ENCODE measurements around the gene UGT1A5. TPM values are rescaled to one million over a fixed set of nuclear protein-coding genes. Genes with fewer than 3 reads are reported as not detected.

The UGT1A5 gene
- total RNA-seq (not detected), polyA plus RNA-seq (ENCODE audit: insufficient read length in 2 of 2) (not detected)
- long read RNA-seq, donor 1, result 0 reads
- long read RNA-seq, donor 2, result 0 reads
- long read RNA-seq, donor 3, result 0 reads
- long read RNA-seq, donor 4, result 0 reads

DNA sequence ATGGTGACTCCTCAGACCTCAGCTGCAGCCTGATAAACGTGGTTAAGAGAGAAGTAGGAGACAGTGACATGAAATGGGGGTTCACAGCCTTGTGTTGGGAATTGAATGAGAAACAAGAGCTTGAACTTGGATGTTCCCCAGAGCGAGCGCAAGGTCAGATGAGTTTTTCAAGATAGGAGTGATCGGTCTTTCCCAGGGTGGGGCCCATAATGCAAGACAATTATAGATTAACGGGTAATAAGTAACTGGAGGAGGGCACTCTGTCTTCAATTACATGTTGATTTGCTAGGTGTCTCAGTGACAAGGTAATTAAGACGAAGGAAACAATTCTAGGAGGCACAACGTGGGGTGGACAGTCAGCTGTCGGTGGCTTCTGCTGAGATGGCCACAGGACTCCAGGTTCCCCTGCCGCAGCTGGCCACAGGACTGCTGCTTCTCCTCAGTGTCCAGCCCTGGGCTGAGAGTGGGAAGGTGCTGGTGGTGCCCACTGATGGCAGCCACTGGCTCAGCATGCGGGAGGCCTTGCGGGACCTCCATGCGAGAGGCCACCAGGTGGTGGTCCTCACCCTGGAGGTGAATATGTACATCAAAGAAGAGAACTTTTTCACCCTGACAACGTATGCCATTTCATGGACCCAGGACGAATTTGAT, at the start of gene UGT1A5:
TSS of gene UGT1A5 (plus strand) at position 297 of the 651 bp plus-strand sequence. CDS start at position 382, 85 bp downstream.
- Histone ChIP-seq H3K9me3 (ENCODE audit: control insufficient read depth, insufficient read depth, low read length) (no peaks in the 10 kb centered on the region), H3K27me3 (ENCODE audit: control insufficient read depth, insufficient read depth, low read length) (no peaks in the 10 kb centered on the region), H3K36me3 (ENCODE audit: control insufficient read depth, insufficient read depth, low read length) (no peaks in the 10 kb centered on the region), H3K27ac (ENCODE audit: low read depth, low read length) (no peak within 1 kb of the TSS), H3K4me3 (ENCODE audit: low read depth, low read length) (no peak within 1 kb of the TSS), H3K4me1 (ENCODE audit: control insufficient read depth, insufficient read depth, low read length) (no peaks in the 10 kb centered on the region)
- WGBS (ENCODE audit: insufficient coverage), result 85% methylated on average over 10 of the region's 14 CpGs
- DNase-seq (ENCODE audit: low read depth in 4 of 6, low spot score in 6 of 6), result no peak

DNA sequence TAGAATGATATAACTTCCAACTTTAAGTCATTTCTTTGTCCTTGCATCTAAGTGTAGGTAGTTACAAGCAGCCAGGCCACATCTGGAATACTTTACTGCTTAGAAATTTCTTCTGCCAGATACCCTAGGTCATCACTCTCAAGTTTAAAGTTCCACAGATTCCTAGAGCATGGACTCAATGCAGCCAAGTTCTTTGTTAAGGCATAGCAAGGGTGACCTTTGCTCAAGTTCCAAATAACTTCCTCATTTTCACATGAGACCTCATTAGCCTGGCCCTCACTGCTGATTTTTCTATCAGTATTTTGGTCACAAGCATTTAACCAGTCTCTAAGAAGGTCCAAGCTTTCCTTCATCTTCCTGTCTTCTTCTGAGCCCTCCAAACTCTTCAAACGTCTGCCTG, 48.8 kb upstream of the UGT1A5 start:
- H3K27me3 ChIP-seq (ENCODE audit: control insufficient read depth, insufficient read depth, low read length), result no peaks in the 10 kb centered on the region
- H3K4me1 ChIP-seq (ENCODE audit: control insufficient read depth, insufficient read depth, low read length), result no peaks in the 10 kb centered on the region
- H3K4me3 ChIP-seq (ENCODE audit: low read depth, low read length), result no peak overlapping the region
- no peak for DNase-seq (ENCODE audit: low read depth in 4 of 6, low spot score in 6 of 6)
- no peaks in the 10 kb centered on the region for H3K36me3 ChIP-seq (ENCODE audit: control insufficient read depth, insufficient read depth, low read length)
- 86% methylated on average over 1 of the region's 1 CpG for WGBS (ENCODE audit: insufficient coverage)
- no peaks in the 10 kb centered on the region for H3K9me3 ChIP-seq (ENCODE audit: control insufficient read depth, insufficient read depth, low read length)
- H3K27ac ChIP-seq (ENCODE audit: low read depth, low read length), result no peak overlapping the region

DNA sequence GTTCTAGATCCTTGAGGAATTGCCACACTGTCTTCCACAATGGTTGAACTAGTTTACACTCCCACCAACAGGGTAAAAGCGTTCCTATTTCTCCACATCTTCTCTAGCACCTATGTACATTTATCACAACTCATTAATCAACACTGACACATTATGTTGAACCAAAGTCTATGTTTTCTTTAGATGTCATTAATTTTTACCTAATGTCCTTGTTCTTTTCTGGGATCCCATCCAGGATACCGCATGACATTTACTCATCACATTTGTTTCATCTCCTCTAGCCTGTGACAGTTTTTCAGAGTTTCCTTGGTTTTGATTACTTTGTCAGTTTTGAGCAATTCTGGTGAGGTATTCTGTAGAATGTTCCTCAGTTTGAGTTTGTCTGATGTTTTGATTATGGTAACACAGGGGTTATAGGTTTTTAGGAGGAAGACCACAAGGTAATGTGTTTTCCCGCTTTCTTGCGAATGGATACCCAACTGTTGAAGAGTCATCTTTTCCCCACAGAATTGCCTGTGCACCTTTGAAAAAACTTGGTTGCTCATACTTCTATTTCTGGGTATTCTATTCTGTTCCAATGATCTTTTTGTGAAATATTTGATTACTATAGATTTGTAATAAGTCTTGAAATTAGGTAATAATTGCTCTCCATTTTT, 44.0 kb upstream of the UGT1A5 start:
- H3K9me3 ChIP-seq (ENCODE audit: control insufficient read depth, insufficient read depth, low read length), result no peaks in the 10 kb centered on the region
- H3K27ac ChIP-seq (ENCODE audit: low read depth, low read length), result no peak overlapping the region
- WGBS (ENCODE audit: insufficient coverage), result 80% methylated on average over 1 of the region's 4 CpGs
- H3K27me3 ChIP-seq (ENCODE audit: control insufficient read depth, insufficient read depth, low read length), result no peaks in the 10 kb centered on the region
- no peak for DNase-seq (ENCODE audit: low read depth in 4 of 6, low spot score in 6 of 6)
- H3K4me3 ChIP-seq (ENCODE audit: low read depth, low read length), result no peak overlapping the region
- H3K4me1 ChIP-seq (ENCODE audit: control insufficient read depth, insufficient read depth, low read length), result no peaks in the 10 kb centered on the region
- no peaks in the 10 kb centered on the region for H3K36me3 ChIP-seq (ENCODE audit: control insufficient read depth, insufficient read depth, low read length)

DNA sequence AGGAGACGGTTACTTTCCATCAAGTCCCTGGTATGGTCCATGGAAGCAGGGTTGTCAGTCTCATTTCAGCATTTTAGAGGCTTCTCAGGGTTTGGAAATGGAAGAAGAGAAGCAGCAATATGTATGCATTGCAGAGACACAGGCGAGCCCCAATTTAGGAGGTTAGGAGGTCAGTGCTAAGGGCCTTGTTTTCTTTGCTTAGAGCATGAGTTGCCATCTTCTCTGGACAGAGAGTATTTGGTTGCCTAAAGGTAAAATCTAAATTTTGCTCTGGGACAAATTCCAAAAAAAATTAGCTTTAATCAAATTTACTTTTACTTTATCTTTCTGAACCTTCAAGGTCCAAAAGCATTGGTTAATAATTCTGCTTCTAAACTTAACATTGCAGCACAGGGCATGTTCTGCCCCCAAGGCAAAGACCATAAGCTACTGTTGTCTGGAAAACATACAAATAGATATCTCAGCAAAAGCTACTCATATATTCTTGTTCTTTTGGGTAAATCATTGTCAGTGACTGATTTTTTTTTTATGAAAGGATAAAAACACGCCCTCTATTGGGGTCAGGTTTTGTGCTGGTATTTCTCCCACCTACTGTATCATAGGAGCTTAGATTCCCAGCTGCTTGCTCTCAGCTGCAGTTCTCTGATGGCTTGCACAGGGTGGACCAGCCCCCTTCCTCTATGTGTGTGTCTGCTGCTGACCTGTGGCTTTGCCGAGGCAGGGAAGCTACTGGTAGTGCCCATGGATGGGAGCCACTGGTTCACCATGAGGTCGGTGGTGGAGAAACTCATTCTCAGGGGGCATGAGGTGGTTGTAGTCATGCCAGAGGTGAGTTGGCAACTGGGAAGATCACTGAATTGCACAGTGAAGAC, 41.2 kb upstream of the UGT1A5 start, which contains the start of gene UGT1A9:
TSS of gene UGT1A9 (plus strand) at position 609 of the 872 bp plus-strand sequence. CDS start at position 646, 37 bp downstream.
- Histone ChIP-seq H3K27ac (ENCODE audit: low read depth, low read length) (no peak within 1 kb of the TSS), H3K27me3 (ENCODE audit: control insufficient read depth, insufficient read depth, low read length) (no peaks in the 10 kb centered on the region), H3K9me3 (ENCODE audit: control insufficient read depth, insufficient read depth, low read length) (no peaks in the 10 kb centered on the region), H3K4me3 (ENCODE audit: low read depth, low read length) (no peak within 1 kb of the TSS), H3K36me3 (ENCODE audit: control insufficient read depth, insufficient read depth, low read length) (no peaks in the 10 kb centered on the region), H3K4me1 (ENCODE audit: control insufficient read depth, insufficient read depth, low read length) (no peaks in the 10 kb centered on the region)
- no peak for DNase-seq (ENCODE audit: low read depth in 4 of 6, low spot score in 6 of 6)
- 89% methylated on average over 4 of the region's 5 CpGs for WGBS (ENCODE audit: insufficient coverage)

DNA sequence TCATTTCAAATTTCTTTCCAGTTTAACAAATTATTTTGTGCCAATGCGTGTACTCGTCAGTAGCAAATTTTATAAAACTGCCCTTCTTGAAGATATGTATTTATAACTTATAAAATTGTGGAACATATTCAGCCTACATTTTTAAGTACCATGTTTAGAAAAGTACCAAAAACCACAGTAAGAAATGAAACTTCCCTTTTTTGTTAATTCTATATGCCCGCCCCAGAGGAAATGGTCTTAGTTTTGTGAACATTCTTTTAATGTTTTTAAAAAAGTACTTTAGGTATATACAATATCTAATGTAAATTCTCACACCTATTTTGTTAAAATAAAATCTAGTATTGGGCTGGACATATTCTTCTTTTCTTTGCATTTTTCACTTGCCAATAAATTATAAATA, 39.8 kb upstream of the UGT1A5 start:
- Histone ChIP-seq H3K36me3 (ENCODE audit: control insufficient read depth, insufficient read depth, low read length) (no peaks in the 10 kb centered on the region), H3K4me1 (ENCODE audit: control insufficient read depth, insufficient read depth, low read length) (no peaks in the 10 kb centered on the region), H3K9me3 (ENCODE audit: control insufficient read depth, insufficient read depth, low read length) (no peaks in the 10 kb centered on the region), H3K27ac (ENCODE audit: low read depth, low read length) (no peak overlapping the region), H3K4me3 (ENCODE audit: low read depth, low read length) (no peak overlapping the region), H3K27me3 (ENCODE audit: control insufficient read depth, insufficient read depth, low read length) (no peaks in the 10 kb centered on the region)
- no CpG with 5 or more reads among the region's 3 CpGs for WGBS (ENCODE audit: insufficient coverage)
- DNase-seq (ENCODE audit: low read depth in 4 of 6, low spot score in 6 of 6), result no peak

DNA sequence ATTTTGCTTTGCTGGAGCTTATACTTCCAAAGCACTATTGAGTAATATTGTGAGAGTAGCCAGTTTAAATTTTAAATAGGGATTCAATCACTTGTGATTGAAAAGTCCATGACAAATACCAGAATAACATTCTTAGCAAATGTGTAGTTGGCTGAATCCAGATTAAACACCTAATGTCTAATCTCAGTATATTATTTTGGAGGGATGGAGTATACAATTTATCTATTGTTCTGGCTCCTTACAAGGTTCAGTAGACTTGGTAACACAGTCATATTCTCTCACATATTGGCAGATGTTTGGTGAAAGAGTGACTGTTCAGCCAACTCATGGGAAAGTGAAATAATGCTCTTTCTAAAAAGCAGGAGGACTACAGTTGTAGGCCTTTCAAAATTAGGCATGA, 38.8 kb upstream of the UGT1A5 start:
- no peaks in the 10 kb centered on the region for H3K4me1 ChIP-seq (ENCODE audit: control insufficient read depth, insufficient read depth, low read length)
- no peaks in the 10 kb centered on the region for H3K27me3 ChIP-seq (ENCODE audit: control insufficient read depth, insufficient read depth, low read length)
- no peak overlapping the region for H3K4me3 ChIP-seq (ENCODE audit: low read depth, low read length)
- no peak overlapping the region for H3K27ac ChIP-seq (ENCODE audit: low read depth, low read length)
- no peaks in the 10 kb centered on the region for H3K9me3 ChIP-seq (ENCODE audit: control insufficient read depth, insufficient read depth, low read length)
- no peak for DNase-seq (ENCODE audit: low read depth in 4 of 6, low spot score in 6 of 6)
- no peaks in the 10 kb centered on the region for H3K36me3 ChIP-seq (ENCODE audit: control insufficient read depth, insufficient read depth, low read length)

DNA sequence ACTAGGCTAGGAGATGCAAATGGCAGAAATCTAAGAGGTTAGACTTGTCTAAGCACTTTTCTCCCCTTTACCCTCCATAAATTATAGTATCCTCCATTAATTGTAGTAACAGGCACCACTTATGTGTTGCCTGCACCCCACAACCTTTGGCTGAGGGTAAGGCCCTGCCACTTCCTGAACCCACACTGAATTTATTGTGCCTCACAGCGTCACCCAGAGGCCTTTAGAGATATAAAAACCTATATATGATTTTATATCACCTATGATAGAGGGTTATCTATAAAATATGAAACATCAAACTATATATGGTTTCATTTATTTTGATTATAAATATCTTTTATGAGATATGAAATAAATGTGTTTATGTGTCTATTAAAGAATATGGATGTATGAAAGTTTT, 38.4 kb upstream of the UGT1A5 start:
- WGBS (ENCODE audit: insufficient coverage), result no CpG with 5 or more reads among the region's 1 CpG
- H3K4me3 ChIP-seq (ENCODE audit: low read depth, low read length), result no peak overlapping the region
- no peaks in the 10 kb centered on the region for H3K9me3 ChIP-seq (ENCODE audit: control insufficient read depth, insufficient read depth, low read length)
- H3K36me3 ChIP-seq (ENCODE audit: control insufficient read depth, insufficient read depth, low read length), result no peaks in the 10 kb centered on the region
- DNase-seq (ENCODE audit: low read depth in 4 of 6, low spot score in 6 of 6), result no peak
- H3K27me3 ChIP-seq (ENCODE audit: control insufficient read depth, insufficient read depth, low read length), result no peaks in the 10 kb centered on the region
- H3K27ac ChIP-seq (ENCODE audit: low read depth, low read length), result no peak overlapping the region
- no peaks in the 10 kb centered on the region for H3K4me1 ChIP-seq (ENCODE audit: control insufficient read depth, insufficient read depth, low read length)

DNA sequence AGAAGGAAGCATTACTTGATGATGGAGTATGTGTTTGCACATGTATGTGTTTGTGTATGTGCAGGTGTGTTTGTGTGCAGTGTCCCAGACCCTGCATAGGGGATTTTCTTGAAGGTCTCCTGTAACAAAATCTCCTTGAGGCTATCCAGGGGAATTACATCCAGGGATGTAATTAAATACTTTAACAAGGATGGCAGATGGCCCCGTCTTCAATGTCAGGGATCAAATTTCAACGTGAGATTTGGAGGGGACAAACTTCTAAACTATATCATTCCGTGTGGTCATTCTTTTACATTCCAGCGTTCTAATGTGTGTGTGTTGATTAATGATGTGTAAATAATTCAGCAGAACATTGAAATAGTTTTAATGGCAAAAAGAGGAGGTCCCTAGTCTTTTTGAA, 37.7 kb upstream of the UGT1A5 start:
- H3K9me3 ChIP-seq (ENCODE audit: control insufficient read depth, insufficient read depth, low read length), result no peaks in the 10 kb centered on the region
- no peaks in the 10 kb centered on the region for H3K27me3 ChIP-seq (ENCODE audit: control insufficient read depth, insufficient read depth, low read length)
- H3K4me1 ChIP-seq (ENCODE audit: control insufficient read depth, insufficient read depth, low read length), result no peaks in the 10 kb centered on the region
- no peak overlapping the region for H3K27ac ChIP-seq (ENCODE audit: low read depth, low read length)
- no peaks in the 10 kb centered on the region for H3K36me3 ChIP-seq (ENCODE audit: control insufficient read depth, insufficient read depth, low read length)
- no peak overlapping the region for H3K4me3 ChIP-seq (ENCODE audit: low read depth, low read length)
- no CpG with 5 or more reads among the region's 4 CpGs for WGBS (ENCODE audit: insufficient coverage)
- no peak for DNase-seq (ENCODE audit: low read depth in 4 of 6, low spot score in 6 of 6)

DNA sequence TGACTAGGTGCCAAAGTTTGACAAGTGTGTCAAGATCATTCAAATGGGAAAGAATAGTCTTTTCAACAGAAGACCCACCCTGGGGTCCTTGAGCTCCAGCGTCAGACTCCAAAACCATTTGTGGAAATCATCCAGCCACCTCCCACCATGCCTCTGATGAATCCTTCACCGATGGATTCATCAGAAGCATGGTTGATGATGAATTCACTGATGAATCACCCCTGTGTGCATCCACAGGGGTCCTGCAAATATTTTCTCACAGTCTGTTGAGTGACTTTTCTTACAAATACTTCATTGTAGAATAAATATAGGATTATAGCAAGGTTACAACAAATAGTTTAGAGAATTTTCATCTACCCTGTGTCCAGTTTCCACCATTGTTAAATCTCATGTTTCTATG, 36.7 kb upstream of the UGT1A5 start:
- Histone ChIP-seq H3K4me3 (ENCODE audit: low read depth, low read length) (no peak overlapping the region), H3K9me3 (ENCODE audit: control insufficient read depth, insufficient read depth, low read length) (no peaks in the 10 kb centered on the region), H3K4me1 (ENCODE audit: control insufficient read depth, insufficient read depth, low read length) (no peaks in the 10 kb centered on the region), H3K27ac (ENCODE audit: low read depth, low read length) (no peak overlapping the region), H3K27me3 (ENCODE audit: control insufficient read depth, insufficient read depth, low read length) (no peaks in the 10 kb centered on the region), H3K36me3 (ENCODE audit: control insufficient read depth, insufficient read depth, low read length) (no peaks in the 10 kb centered on the region)
- DNase-seq (ENCODE audit: low read depth in 4 of 6, low spot score in 6 of 6), result no peak
- 92% methylated on average over 2 of the region's 2 CpGs for WGBS (ENCODE audit: insufficient coverage)
